Epidermal melanocyte (primary cell): ENCODE results near the gene NEK11.

Source experiments
- DNase-seq: peaks from one replicate; pipeline ENCODE4 v3.0.0; 2011; ENCODE audit warnings: low spot score; ENCODE audit not compliant: insufficient read length

The NEK11 gene

DNA sequence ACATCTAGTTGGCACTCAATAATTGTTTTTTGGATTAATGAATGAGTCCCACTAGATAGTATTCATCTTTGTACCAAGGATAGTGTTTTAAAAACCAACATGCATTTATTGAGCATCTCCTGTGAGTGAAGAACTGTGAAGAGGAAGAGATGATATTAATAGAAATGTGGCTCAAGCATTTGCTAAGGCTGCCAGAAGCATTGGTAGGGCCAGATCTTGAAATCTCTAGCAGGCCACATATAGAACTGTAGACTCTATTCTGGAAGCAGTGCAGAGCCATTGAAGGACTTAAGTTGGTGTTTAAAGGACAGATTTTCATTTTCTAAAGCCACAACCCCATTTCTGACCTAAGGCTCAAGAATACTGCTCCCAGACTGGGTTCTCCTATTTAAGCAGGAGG lies 99.0 kb downstream of the NEK11 start:
- no peak for DNase-seq

- DNase-seq, result no peak
Measured at GRCh38 chr3:131140891-131141290, 114.2 kb downstream of the NEK11 start.

- DNase-seq, result no peak
Measured at GRCh38 chr3:131141770-131142169, 115.1 kb downstream of the NEK11 start.

- no peak for DNase-seq
Measured at GRCh38 chr3:131142580-131142979, 115.9 kb downstream of the NEK11 start.

GRCh38 chr3:131143802-131144201 lies 117.1 kb downstream of the NEK11 start:
- no peak for DNase-seq

GRCh38 chr3:131147534-131147933 lies 120.9 kb downstream of the NEK11 start:
- DNase-seq, result no peak

- no peak for DNase-seq
Measured at GRCh38 chr3:131158434-131158833, 131.8 kb downstream of the NEK11 start.

DNA sequence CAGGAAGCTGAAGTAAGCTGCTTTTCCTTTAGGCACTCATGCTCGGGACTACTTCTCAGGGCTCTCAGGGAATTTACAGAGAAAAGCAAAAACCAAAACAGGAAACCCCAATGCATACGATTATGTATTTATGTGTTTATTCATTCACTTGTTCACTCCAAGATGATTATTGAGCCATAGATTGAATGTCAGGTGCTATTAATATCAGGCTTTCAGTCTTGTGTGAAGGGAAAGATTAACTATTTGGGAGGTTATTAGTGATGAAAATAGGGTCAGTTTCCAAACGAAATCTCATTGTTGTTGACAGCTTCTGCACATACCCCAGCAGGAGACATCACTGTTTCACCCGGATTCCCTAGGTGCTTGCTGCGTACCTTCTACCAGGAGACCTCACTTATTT lies 135.8 kb downstream of the NEK11 start:
- DNase-seq, result no peak

GRCh38 chr3:131167867-131168266 lies 141.2 kb downstream of the NEK11 start:
- DNase-seq, result no peak

DNA sequence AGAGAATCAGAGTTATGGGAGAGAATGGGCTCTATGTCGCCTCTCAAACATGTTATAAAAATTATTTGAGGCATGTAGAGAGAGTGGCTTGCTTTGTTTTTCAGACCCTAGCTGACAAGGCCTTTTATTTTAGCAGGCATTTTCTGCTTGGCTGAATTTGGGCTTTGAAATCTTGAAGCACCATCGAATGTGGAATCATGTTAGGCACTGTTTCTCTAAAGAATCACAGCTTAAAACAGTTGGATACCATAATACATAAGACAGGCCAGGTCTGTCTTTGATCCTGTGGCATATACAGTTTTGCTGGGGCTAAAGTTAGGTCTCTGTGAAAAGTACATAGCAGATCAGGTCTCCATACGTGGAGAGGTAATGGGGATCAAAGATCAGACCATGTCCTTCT lies 142.7 kb downstream of the NEK11 start:
- DNase-seq, result no peak

- no peak for DNase-seq
Measured at GRCh38 chr3:131172502-131173200, 146.0 kb downstream of the NEK11 start.

DNA sequence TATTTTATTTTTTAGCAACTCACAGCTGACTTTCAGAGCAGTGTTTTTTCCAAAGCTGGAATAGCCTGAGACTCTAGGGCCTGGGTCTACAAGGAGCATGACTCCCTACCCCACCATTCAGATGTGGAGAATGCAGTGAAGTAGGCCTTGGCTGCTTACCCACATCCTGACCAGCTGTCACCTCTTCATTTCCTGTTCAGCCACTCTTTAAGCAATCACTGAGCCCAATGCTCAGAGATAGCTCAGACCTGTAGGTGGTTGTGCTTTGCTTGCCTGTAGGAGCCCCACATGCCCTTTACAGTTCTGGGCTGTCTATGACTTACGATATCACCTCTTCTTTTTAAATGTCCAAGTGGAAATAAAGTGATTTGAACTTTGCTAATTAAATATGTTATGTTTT lies 148.1 kb downstream of the NEK11 start:
- DNase-seq, result no peak

DNA sequence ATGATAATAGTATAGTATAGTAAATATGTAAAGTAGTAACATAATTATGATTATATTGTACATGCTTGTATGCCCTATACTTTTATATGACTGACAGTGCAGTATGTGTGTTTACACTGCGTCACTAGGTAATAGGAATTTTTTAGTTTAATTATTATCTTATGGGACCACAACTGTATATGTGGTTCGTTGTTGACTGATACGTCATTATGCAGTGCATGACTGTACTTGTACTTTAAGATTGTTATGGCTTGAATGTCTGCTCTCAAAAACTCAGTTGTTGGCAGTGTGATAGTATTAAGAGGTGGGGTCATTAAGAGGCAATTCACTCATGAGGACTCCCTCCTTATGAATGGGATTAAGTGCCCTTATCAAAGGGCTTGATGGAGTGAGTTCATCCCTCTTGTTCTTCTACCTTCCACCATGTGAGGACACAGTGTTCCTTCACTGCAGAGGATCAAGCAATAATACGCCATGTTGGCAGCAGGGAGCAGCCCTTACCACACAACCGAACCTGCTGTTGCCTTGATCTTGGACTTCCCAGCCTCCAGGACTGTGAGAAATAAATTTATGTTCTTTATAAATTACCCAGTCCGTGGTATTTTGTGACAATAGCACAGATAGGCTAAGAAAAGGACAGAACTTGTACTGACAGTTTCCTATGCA lies 152.2 kb downstream of the NEK11 start:
- no peak for DNase-seq

- DNase-seq, result no peak
Measured at GRCh38 chr3:131192701-131193100, 166.0 kb downstream of the NEK11 start.

DNA sequence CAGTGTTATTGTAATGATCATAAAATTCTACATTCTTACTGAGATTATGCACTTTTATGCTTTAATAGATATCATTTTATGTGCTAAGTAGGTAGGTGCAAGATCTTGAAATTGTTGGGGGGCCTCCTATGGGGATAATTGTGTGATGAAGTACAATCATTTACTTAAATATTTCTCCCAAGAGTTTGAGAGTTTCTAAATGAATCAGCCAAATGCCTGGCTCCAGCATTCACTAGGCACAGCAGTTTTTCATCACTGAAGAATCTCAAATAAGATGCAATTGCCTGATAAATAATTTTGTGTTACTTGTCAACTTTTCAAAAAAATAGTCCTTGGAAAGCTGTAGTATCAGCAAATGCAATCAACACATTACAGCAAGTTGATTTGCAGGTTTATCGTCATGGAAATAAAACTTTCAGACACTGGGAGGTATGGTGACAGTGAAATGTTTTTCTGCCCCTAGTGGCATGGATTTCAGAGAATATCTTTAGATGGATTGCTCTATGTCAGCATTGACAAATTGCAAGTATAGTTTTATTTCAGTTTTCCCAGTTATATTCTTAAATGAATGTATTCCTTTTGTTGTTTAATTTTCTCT lies 167.1 kb downstream of the NEK11 start:
- DNase-seq, result no peak

- no peak for DNase-seq
Measured at GRCh38 chr3:131194816-131195215, 168.1 kb downstream of the NEK11 start.

DNA sequence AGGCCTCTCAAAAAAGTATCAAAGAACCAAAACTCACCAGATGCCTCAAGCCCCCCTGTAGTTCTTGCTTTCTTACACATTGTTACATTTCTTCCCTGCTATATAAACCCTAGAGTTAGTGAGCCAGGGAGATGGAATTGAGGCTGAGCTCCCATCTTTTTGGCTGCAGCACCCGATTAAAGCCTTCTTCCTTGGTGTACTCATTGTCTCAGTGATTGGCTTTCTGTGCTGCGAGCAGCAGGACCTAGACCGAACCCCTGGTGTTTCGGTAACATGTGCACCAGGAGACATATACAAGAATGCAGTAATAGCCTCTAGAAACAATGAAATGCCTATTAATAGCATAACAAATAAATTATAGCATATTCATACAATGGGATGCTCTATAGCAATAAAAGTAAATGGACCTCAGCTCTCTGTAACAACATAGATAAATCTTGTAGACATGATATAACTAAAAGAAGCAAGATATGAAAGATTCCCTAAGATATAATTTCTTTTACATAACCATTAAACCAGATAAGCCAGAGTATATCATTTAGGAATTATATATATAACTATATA lies 174.0 kb downstream of the NEK11 start:
- DNase-seq, result no peak

DNA sequence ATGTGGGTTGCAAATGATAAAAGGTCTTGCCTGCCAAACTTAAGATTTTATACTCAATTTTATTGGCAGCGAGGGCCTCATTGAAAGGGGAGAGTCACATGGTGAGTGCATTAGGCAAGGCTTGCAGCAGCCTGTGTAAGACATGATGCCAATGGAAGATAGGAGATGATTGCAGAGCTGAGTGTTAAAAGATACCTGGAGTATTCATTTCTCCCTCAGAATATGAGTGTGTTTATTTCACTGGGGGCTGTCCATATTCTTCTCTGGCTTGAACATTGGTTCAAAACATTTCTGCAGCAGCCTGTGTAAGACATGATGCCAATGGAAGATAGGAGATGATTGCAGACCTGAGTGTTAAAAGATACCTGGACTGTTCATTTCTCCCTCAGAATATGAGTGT lies 189.7 kb downstream of the NEK11 start:
- no peak for DNase-seq

DNA sequence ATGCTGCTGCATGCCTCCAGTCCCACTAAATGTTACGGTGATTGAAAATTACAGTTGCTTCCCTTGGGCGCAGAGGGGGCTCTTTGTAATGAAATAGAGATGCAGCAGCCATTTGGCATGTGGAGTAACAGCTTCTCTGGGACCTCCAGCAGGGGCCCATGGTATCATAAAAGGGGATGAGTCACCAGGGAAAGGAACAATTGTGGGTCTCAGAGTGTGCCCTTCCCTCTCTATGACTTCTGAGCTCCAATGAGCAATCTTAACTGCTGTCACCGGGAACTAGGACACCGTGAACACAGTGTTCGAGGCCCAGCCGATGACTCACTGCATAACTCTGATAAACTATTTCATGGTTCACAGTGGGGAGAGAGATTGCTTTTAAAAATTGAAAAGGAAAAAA lies 190.1 kb downstream of the NEK11 start:
- DNase-seq, result no peak

DNA sequence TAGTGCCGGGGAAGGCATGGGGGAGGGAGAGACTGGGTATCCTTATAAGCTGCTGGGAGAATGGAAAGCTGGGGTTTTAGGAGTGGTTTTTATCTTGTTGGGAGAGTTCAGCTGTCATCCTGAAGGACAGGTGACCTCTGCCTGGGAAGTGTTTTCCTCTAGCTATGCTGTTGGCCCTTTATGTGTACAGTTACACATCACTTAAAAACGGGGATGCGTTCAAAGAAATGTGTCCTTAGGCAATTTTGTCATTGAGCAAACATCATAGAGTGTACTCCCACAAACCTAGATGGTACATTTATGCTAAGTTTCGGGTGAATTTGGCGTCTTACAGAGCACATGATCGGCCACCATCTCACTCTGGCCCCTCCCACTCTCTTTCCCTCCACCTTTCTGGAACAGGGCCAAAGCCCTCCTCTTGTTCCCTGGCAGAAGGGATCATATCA lies 190.6 kb downstream of the NEK11 start:
- DNase-seq, result no peak

DNA sequence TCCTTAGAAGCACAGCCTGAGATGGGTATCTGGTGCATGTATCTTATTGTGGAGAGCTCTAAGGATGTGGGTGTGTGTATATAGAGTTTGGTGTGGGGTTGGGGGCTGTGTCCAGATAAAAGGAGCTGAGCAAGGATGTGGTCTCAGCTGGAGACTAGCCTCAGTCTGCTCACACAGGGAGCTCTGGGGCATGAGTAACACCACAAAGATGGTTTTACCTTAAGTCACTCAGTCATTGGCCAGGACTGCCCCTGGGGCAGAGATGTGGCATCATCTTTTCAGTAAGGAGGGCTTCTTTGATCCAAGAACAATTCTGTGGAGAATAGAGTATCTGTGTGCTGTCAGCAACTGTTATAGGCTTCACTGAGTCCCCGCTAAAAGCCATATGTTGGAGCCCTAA lies 191.5 kb downstream of the NEK11 start:
- no peak for DNase-seq

- no peak for DNase-seq
Measured at GRCh38 chr3:131221731-131222130, 195.1 kb downstream of the NEK11 start.
